ENCODE measurements around the gene PLGRKT. TPM values are rescaled to one million over a fixed set of nuclear protein-coding genes. Genes with fewer than 3 reads are reported as not detected.

PLGRKT gene
- total RNA-seq, 2 donors from 2014 or later = 21.0 to 31.1 TPM

DNA sequence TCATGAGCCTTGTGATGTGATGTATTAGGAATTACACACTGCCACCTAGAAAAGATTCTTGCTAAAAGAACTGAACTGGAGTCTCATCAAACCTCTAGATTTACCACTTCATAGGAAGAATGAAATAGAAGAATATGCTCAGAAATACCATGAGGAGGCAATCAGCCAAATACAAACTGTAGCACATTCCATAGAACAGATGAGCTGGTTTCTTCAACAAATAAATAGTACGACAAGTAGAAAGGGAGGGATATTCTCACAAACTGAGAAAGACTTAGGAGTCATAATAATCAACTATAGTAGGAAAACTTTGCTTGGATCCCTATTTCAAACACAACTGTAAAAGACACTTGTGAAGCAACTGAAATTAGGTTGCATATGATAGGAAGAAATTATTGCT, 15.4 kb downstream of the PLGRKT start:
- no peaks in the 10 kb centered on the region for H3K36me3 ChIP-seq (ENCODE audit: control insufficient read depth, insufficient read depth, low read length)
- H3K27me3 Mint-ChIP-seq (ENCODE audit: insufficient read depth) = no peaks in the 10 kb centered on the region
- WGBS, 2 experiments (ENCODE audit: insufficient coverage in 1 of 2, insufficient read length in 1 of 2) = 90 to 100% methylated on average over 1 of the region's 1 CpG
- no peak overlapping the region for H3K4me3 ChIP-seq (ENCODE audit: low read length)
- H3K9me3 ChIP-seq (ENCODE audit: control insufficient read depth, low read length) = no peaks in the 10 kb centered on the region
- no peaks in the 10 kb centered on the region for H3K9me3 Mint-ChIP-seq
- H3K4me3 Mint-ChIP-seq = no peak overlapping the region
- TF ChIP-seq, protein P1, sequence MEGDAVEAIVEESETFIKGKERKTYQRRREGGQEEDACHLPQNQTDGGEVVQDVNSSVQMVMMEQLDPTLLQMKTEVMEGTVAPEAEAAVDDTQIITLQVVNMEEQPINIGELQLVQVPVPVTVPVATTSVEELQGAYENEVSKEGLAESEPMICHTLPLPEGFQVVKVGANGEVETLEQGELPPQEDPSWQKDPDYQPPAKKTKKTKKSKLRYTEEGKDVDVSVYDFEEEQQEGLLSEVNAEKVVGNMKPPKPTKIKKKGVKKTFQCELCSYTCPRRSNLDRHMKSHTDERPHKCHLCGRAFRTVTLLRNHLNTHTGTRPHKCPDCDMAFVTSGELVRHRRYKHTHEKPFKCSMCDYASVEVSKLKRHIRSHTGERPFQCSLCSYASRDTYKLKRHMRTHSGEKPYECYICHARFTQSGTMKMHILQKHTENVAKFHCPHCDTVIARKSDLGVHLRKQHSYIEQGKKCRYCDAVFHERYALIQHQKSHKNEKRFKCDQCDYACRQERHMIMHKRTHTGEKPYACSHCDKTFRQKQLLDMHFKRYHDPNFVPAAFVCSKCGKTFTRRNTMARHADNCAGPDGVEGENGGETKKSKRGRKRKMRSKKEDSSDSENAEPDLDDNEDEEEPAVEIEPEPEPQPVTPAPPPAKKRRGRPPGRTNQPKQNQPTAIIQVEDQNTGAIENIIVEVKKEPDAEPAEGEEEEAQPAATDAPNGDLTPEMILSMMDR (conservative IDR thresholded peaks at IDR 0.05) = no peak
- no peak overlapping the region for H3K27ac Mint-ChIP-seq
- DNase-seq = no peak
- peaks cover 12% of the 10 kb centered on the region for H3K36me3 Mint-ChIP-seq (ENCODE audit: low read depth)
- no peak overlapping the region for H3K9ac ChIP-seq (ENCODE audit: extremely low read depth, low read length, poor library complexity, severe bottlenecking)
- no peaks in the 10 kb centered on the region for H3K4me1 Mint-ChIP-seq
- H3K27ac ChIP-seq (ENCODE audit: low read depth, low read length) = no peak overlapping the region
- H3K4me1 ChIP-seq (ENCODE audit: control insufficient read depth, insufficient read depth, low read length) = no peaks in the 10 kb centered on the region
- H3K27me3 ChIP-seq (ENCODE audit: control insufficient read depth, insufficient read depth, low read length, poor library complexity, severe bottlenecking) = no peaks in the 10 kb centered on the region

- no peak overlapping the region for H3K9ac ChIP-seq (ENCODE audit: extremely low read depth, low read length, poor library complexity, severe bottlenecking)
- Mint-ChIP-seq H3K27ac (no peak overlapping the region), H3K4me1 (no peaks in the 10 kb centered on the region), H3K4me3 (no peak overlapping the region), H3K9me3 (no peaks in the 10 kb centered on the region), H3K36me3 (ENCODE audit: low read depth) (peaks cover 12% of the 10 kb centered on the region), H3K27me3 (ENCODE audit: insufficient read depth) (no peaks in the 10 kb centered on the region)
- H3K27ac ChIP-seq (ENCODE audit: low read depth, low read length) = no peak overlapping the region
- no peaks in the 10 kb centered on the region for H3K4me1 ChIP-seq (ENCODE audit: control insufficient read depth, insufficient read depth, low read length)
- H3K9me3 ChIP-seq (ENCODE audit: control insufficient read depth, low read length) = no peaks in the 10 kb centered on the region
- 83 to 100% methylated on average over 2 of the region's 2 CpGs for WGBS, 2 experiments (ENCODE audit: insufficient coverage in 1 of 2, insufficient read length in 1 of 2)
- no peak for DNase-seq
- TF ChIP-seq, protein P1 (conservative IDR thresholded peaks at IDR 0.05) = no peak
- no peaks in the 10 kb centered on the region for H3K36me3 ChIP-seq (ENCODE audit: control insufficient read depth, insufficient read depth, low read length)
- H3K27me3 ChIP-seq (ENCODE audit: control insufficient read depth, insufficient read depth, low read length, poor library complexity, severe bottlenecking) = no peaks in the 10 kb centered on the region
- H3K4me3 ChIP-seq (ENCODE audit: low read length) = no peak overlapping the region
Measured at GRCh38 chr9:5421163-5421562, 16.6 kb downstream of the PLGRKT start.

DNA sequence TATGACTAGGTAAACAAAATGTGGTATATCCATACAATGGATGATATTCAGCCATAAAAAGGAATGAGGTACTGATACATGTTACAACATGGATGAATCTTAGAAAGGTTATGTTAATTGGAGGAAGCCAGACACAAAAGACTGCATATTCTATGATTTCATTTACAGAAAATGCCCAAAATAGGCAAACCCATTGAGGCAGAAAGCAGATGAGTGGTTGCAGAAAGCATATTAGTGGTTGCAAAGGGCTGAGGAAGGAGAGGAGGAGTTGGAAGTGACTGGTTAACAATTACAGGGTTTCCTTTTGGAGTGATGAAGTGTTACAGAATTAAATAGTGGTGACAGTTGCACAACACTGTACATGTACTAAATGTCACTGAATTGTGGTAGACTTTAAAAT, 17.7 kb downstream of the PLGRKT start:
- Histone ChIP-seq H3K27ac (ENCODE audit: low read depth, low read length) (no peak overlapping the region), H3K36me3 (ENCODE audit: control insufficient read depth, insufficient read depth, low read length) (no peaks in the 10 kb centered on the region), H3K9me3 (ENCODE audit: control insufficient read depth, low read length) (no peaks in the 10 kb centered on the region), H3K27me3 (ENCODE audit: control insufficient read depth, insufficient read depth, low read length, poor library complexity, severe bottlenecking) (no peaks in the 10 kb centered on the region), H3K4me3 (ENCODE audit: low read length) (no peak overlapping the region), H3K9ac (ENCODE audit: extremely low read depth, low read length, poor library complexity, severe bottlenecking) (no peak overlapping the region), H3K4me1 (ENCODE audit: control insufficient read depth, insufficient read depth, low read length) (no peaks in the 10 kb centered on the region)
- no peak overlapping the region for H3K4me3 Mint-ChIP-seq
- DNase-seq = no peak
- H3K27ac Mint-ChIP-seq = no peak overlapping the region
- H3K27me3 Mint-ChIP-seq (ENCODE audit: insufficient read depth) = no peaks in the 10 kb centered on the region
- TF ChIP-seq, protein P1 (conservative IDR thresholded peaks at IDR 0.05) = no peak
- H3K9me3 Mint-ChIP-seq = no peaks in the 10 kb centered on the region
- H3K4me1 Mint-ChIP-seq = no peaks in the 10 kb centered on the region
- H3K36me3 Mint-ChIP-seq (ENCODE audit: low read depth) = peaks cover 12% of the 10 kb centered on the region

All from endodermal cell (in vitro differentiated cells).